Fibroblast of skin of left quadriceps (primary cell): ENCODE results near the gene DTNB.
"Not testable (repeated sequence)": the region's sequence is repeated elsewhere in the genome, so short reads cannot be mapped to it uniquely, and the experiment has no call there.

Experiments used
- DNase-seq, 2 experiments: peaks; one replicate each; pipeline ENCODE4 v3.0.0-alpha.2; 2013; ENCODE audit warnings: low read depth in 2 of 2

The DTNB gene

GRCh38 chr2:25684577-25685473, 11.4 kb upstream of the DTNB start:
- DNase-seq: no peak

GRCh38 chr2:25682082-25682481, 8.7 kb upstream of the DTNB start:
- DNase-seq: no peak

- DNase-seq: no peak
These were observed 4.5 kb upstream of the DTNB start for GRCh38 chr2:25677877-25678276.

- DNase-seq: no peak
These were observed 643 bp upstream of the DTNB start for GRCh38 chr2:25674077-25674362.

GRCh38 chr2:25672494-25673299, 680 bp downstream of the DTNB start:
- no peak for DNase-seq

GRCh38 chr2:25671622-25672021, 1.8 kb downstream of the DTNB start:
- no peak for DNase-seq

- no peak for DNase-seq
These were observed 3.9 kb downstream of the DTNB start for GRCh38 chr2:25669520-25669919.

GRCh38 chr2:25666218-25666617, 7.2 kb downstream of the DTNB start:
- no peak for DNase-seq

GRCh38 chr2:25665429-25665828, 7.9 kb downstream of the DTNB start:
- DNase-seq: not testable (repeated sequence)

- no peak for DNase-seq
These were observed 8.4 kb downstream of the DTNB start for GRCh38 chr2:25664965-25665307.

GRCh38 chr2:25664183-25664964, 9.0 kb downstream of the DTNB start:
- DNase-seq: peak; percentile 18 to 27

- DNase-seq: no peak
These were observed 18.1 kb downstream of the DTNB start for GRCh38 chr2:25655316-25655715.

- no peak for DNase-seq
These were observed 18.6 kb downstream of the DTNB start for GRCh38 chr2:25654801-25655200.

GRCh38 chr2:25651782-25652455, 21.5 kb downstream of the DTNB start:
- no peak for DNase-seq

GRCh38 chr2:25651066-25651465, 22.3 kb downstream of the DTNB start:
- peak in 1 of 2 experiments; percentile 9 for DNase-seq

- no peak for DNase-seq
These were observed 23.1 kb downstream of the DTNB start for GRCh38 chr2:25650256-25650655.

- DNase-seq: no peak
These were observed 23.6 kb downstream of the DTNB start for GRCh38 chr2:25649786-25650185.

GRCh38 chr2:25642298-25642697, 31.1 kb downstream of the DTNB start:
- no peak for DNase-seq

GRCh38 chr2:25639696-25640095, 33.7 kb downstream of the DTNB start:
- no peak for DNase-seq

GRCh38 chr2:25639131-25639530, 34.2 kb downstream of the DTNB start:
- DNase-seq: no peak

- no peak for DNase-seq
These were observed 37.6 kb downstream of the DTNB start for GRCh38 chr2:25635797-25636196.

GRCh38 chr2:25633801-25634200, 39.6 kb downstream of the DTNB start:
- not testable (repeated sequence) for DNase-seq
